HG02642 (cell line): Measurements from ENCODE around the gene STK36.
"Not testable (repeated sequence)": the region's sequence is repeated elsewhere in the genome, so short reads cannot be mapped to it uniquely, and the experiment has no call there.

Experiments used
- ATAC-seq: cut with Tn5 transposase; IDR thresholded peaks from one replicate; pipeline ENCODE4 v1.9.1; 2021; ENCODE audit warnings: mild to moderate bottlenecking; ENCODE audit not compliant: unreplicated experiment, poor library complexity

The STK36 gene

DNA sequence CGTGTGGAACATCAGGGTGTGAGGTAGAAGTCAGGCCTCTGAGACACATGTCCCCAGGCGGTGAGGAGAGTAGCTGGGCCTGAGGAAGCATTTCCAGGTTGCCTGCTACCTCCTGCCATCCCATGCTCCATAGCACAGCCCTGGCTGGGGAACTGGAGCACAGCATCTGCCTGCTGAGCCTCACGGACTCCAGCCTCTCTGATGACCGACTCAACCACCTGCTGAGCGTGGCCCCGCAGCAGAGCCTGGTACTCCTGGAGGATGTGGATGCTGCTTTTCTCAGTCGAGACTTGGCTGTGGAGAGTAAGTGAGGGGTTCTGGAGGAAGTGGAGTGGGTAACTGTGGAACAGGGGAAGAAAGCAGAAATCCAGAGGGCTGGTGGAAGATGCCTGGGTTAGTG is 9.5 kb upstream of the STK36 start:
- no peak for ATAC-seq

GRCh38 chr2:218662827-218663226 is 9.1 kb upstream of the STK36 start:
- ATAC-seq = no peak

- ATAC-seq = no peak
Measured at GRCh38 chr2:218663901-218664300, 8.0 kb upstream of the STK36 start.

- no peak for ATAC-seq
Measured at GRCh38 chr2:218664653-218665052, 7.2 kb upstream of the STK36 start.

GRCh38 chr2:218671097-218671653 is 711 bp upstream of the STK36 start:
- no peak for ATAC-seq

GRCh38 chr2:218679119-218679518 is 7.2 kb downstream of the STK36 start:
- ATAC-seq = no peak

GRCh38 chr2:218680061-218680460 is 8.2 kb downstream of the STK36 start:
- ATAC-seq = no peak

- not testable (repeated sequence) for ATAC-seq
Measured at GRCh38 chr2:218687400-218688060, 15.6 kb downstream of the STK36 start.

DNA sequence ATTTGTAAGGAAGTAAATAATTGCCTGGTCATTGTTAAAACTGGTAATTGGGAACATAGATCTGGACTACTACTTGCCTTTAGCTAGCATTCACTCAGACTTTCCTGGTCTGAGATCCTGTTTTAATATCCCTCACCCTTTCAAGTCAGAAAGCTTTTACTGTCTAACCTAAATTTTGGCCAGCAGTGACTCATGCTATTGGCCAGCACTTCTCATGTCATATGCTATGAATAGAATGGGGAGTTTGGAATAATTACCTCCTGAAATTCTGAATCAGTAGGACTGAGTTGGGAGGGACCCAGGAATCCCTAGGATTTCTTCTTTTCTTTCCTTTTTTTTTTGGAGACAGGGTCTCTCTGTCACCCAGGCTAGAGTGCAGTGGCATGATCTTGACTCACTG is 19.3 kb downstream of the STK36 start:
- no peak for ATAC-seq

GRCh38 chr2:218694405-218695145 is 22.7 kb downstream of the STK36 start:
- no peak for ATAC-seq

DNA sequence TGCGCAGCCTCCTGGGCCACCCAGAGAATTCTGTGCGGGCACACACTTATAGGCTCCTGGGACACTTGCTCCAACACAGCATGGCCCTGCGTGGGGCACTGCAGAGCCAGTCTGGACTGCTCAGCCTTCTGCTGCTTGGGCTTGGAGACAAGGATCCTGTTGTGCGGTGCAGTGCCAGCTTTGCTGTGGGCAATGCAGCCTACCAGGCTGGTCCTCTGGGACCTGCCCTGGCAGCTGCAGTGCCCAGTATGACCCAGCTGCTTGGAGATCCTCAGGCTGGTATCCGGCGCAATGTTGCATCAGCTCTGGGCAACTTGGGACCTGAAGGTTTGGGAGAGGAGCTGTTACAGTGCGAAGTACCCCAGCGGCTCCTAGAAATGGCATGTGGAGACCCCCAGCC is 27.0 kb downstream of the STK36 start:
- ATAC-seq = no peak

DNA sequence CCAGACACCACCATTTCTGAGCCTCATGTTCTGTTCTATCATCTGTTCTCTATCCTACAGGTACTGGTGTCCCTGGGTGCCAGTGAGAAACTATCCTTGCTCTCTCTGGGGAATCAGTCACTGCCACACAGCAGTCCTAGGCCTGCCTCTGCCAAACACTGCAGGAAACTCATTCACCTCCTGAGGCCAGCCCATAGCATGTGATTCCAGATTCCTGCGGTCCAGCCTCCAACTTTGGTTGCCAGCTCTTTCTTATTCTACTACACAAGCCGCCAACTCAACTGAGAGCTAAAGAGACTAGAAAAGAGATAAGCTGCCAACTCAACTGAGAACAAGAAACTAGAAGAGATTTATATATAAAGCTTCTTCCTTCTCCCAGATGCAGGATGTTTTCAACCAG is 29.9 kb downstream of the STK36 start:
- ATAC-seq = no peak

GRCh38 chr2:218703341-218703740 is 31.5 kb downstream of the STK36 start:
- ATAC-seq = no peak

GRCh38 chr2:218708086-218708485 is 36.2 kb downstream of the STK36 start:
- ATAC-seq = peak; percentile 23

DNA sequence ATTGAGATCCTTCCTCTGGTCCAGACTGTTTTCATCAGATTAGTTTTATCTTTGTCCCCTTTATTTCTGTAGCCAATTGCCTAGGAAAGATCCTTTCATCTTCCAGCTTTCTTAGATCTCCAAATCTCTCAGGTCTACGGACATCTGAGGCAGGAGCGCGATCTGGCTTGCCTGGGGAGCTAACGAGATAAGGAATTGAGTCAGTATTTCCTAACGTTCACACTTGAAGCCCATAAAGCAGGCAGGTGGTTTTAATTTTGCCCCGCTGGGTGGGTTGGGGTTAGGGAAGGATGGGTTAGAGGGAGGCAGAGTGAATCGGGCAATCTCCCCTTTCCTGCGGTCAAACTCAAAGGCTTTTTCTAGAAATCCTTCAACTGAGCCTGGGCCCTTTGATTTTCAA is 38.0 kb downstream of the STK36 start:
- ATAC-seq = no peak

DNA sequence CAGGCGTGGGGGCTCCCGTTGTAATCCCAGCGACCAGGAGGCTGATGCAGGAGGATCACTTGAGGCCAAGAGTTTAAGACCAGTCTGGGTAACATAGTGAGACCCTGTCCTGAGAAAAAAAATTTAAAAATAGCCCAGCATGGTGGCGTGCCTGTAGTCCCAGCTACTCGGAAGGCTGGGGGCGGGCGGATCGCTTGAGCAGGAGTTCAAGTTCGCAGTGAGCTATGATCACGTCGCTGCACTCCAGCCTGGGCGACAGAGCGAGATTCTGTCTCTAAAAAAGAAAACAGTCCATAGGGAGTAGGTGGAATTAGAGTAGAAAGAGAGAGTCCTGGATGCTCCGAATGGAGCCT is 38.4 kb downstream of the STK36 start:
- ATAC-seq = no peak

DNA sequence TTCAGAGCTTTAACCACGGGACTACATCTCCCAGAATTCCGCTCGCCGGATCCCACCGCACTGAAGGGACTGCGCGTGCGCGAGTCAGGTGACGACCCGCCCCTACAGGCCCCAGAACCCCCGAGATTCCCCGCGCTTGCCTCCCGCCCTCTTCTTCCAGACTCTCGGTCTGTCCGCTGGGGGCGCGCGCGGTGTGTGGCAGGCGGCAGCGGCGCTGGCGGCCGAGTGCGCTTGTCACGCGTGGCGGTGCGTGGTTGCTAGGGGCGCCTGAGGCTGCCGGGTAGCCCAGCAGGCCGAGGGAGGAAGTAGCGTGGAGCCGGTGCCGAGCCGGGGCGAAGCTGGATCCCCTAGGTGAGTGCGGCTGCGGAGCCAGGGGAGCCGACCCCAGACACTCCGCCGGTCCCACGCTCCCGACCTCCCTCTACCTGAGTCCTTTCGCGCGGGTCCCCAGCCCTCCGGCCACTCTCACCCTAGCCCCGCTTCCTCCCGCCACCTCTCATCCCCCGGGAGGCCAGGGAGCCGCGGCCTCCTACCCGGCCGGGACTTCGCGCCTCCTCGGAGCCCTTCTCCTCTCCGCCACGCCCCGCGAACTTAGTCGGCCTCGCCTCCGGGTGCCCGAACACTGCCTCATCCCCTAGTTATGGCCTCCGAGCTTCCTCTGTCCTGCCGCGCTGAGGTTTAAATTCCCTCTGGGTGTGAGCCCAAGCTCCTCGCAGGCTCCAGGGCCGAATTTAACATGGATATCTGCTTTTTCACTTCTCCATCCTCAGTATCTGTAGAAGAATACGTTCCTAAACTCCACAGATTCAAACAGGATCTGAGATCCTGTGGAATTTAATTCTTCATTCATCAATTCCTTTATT is 39.0 kb downstream of the STK36 start, which contains the start of gene TTLL4:
TTLL4 (plus strand) TSS at position 149 of the 863 bp plus-strand sequence. CDS start 26,842 bp downstream, outside the sequence.
- peak; percentile 92 for ATAC-seq

DNA sequence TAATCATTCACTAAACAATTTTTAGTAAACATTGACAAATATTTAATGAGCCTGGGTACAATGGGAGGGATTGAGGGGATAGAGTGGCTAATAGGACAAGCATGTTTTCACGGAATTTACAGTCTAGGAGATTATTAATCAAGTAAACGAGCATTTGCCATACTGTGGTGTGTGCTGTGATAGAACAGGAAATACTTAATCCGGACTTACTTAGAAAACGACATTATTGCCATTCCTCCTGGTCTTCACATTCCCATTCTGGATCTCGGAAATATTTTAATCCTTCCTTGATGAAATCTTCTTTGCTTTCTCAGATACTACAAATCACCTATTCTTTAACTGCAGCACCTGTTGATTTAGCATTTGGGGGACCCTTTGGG is 39.7 kb downstream of the STK36 start:
- no peak for ATAC-seq

- ATAC-seq = no peak
Measured at GRCh38 chr2:218713922-218714321, 42.0 kb downstream of the STK36 start.

GRCh38 chr2:218716070-218716469 is 44.2 kb downstream of the STK36 start:
- ATAC-seq = no peak

GRCh38 chr2:218717262-218717661 is 45.4 kb downstream of the STK36 start:
- no peak for ATAC-seq
